Body of pancreas (tissue), 4 donors: ENCODE data around the gene IP6K3.

Source experiments
- CTCF ChIP-seq, 7 experiments: fragments of 450-650 bp in 4 of 7; fragments of 200-600 bp in 3 of 7; sonication (generic) in 3 of 7; IDR thresholded peaks; one replicate each; pipeline ENCODE4 v1.5.1; 2016 to 2019; ENCODE audit warnings: antibody characterized with exemption in 7 of 7
- POLR2A ChIP-seq, 3 donors: fragments of 450-650 bp; IDR thresholded peaks; one replicate each; pipeline ENCODE4 v1.6.1; 2016; ENCODE audit warnings: antibody characterized with exemption in 3 of 3, mild to moderate bottlenecking in 2 of 3

GRCh38 chr6:33777398-33778388 lies 31.0 kb upstream of the IP6K3 start:
- TF ChIP-seq CTCF (IDR thresholded peaks at IDR 0.05), result no peak
- TF ChIP-seq POLR2A (IDR thresholded peaks at IDR 0.05), result no peak
